H1 (cell line): ENCODE data around the gene RTTN. TPM values are rescaled to one million over a fixed set of nuclear protein-coding genes. Genes with fewer than 3 reads are reported as not detected.

ENCODE experiments used
- CTCF ChIA-PET: fragments of 300-600 bp; sonication (Branson Sonifier 250); formaldehyde crosslinking; loops from one replicate; lab custom pipeline; 2021; ENCODE audit not compliant: partially characterized antibody; lab: Charles Lee
- POLR2A ChIA-PET: fragments of 300-600 bp; sonication (Branson Sonifier 250); formaldehyde crosslinking; loops from one replicate; lab custom pipeline; 2021; ENCODE audit warnings: inconsistent platforms; ENCODE audit not compliant: partially characterized antibody; lab: Charles Lee
- DNase-seq, 2 experiments: peaks; one replicate each; pipeline versions ENCODE4 v3.0.0 to v3.0.0-alpha.2; 2010 to 2022; ENCODE audit warnings: low spot score in 2 of 2, low read depth in 1 of 2, mixed read lengths in 1 of 2
- FAIRE-seq: peaks from 2 replicates; lab custom pipeline; 2011; peaks lifted over from hg19 to GRCh38; lab: Jason Lieb, UNC
- H2AFZ ChIP-seq: 2 replicates; pipeline ENCODE4 v1.8.1; 2012; ENCODE audit warnings: low read length, inconsistent platforms
- H2AK5ac ChIP-seq: 2 replicates; pipeline ENCODE4 v1.6.1; 2013; ENCODE audit warnings: low read depth, low read length
- H2BK120ac ChIP-seq: replicated peaks from 2 replicates; pipeline ENCODE3; 2013; ENCODE audit warnings: low read depth, low read length, inconsistent platforms
- H2BK12ac ChIP-seq: 2 replicates; pipeline ENCODE4 v1.6.1; 2013; ENCODE audit warnings: low read depth, low read length
- H2BK15ac ChIP-seq: 2 replicates; pipeline ENCODE4 v1.6.1; 2013; ENCODE audit warnings: low read length
- H2BK20ac ChIP-seq: 2 replicates; pipeline ENCODE4 v1.6.1; 2013; ENCODE audit warnings: low read length
- H2BK5ac ChIP-seq: 2 replicates; pipeline ENCODE4 v1.6.1; 2013; ENCODE audit warnings: low read depth, low read length
- H3K14ac ChIP-seq: 2 replicates; pipeline ENCODE4 v1.6.1; 2013; ENCODE audit warnings: inconsistent platforms; ENCODE audit not compliant: insufficient read length
- H3K18ac ChIP-seq: 2 replicates; pipeline ENCODE4 v1.6.1; 2013; ENCODE audit warnings: low read length; ENCODE audit errors: extremely low read depth
- H3K23ac ChIP-seq: 2 replicates; pipeline ENCODE4 v1.6.1; 2013; ENCODE audit warnings: inconsistent platforms; ENCODE audit not compliant: insufficient read length
- H3K23me2 ChIP-seq: 2 replicates; pipeline ENCODE4 v1.6.1; 2013; ENCODE audit warnings: low read depth, low read length
- H3K27ac ChIP-seq: 2 replicates; pipeline ENCODE4 v1.6.1; 2011; ENCODE audit warnings: low read depth, low read length, inconsistent platforms
- H3K27me3 ChIP-seq, 4 experiments: replicated peaks in 1 of 4; 1 replicate in 1 of 4; 2 replicates in 3 of 4; pipeline versions ENCODE4 v1.6.1 to v1.8.1; 2011 to 2013; ENCODE audit warnings: low read length in 3 of 4, mild to moderate bottlenecking in 3 of 4, inconsistent platforms in 2 of 4, mixed read lengths in 2 of 4, moderate library complexity in 1 of 4; ENCODE audit not compliant: control insufficient read depth in 3 of 4, insufficient read depth in 3 of 4; ENCODE audit errors: extremely low read depth in 1 of 4
- H3K36me3 ChIP-seq, 4 experiments: 2 replicates each; pipeline versions ENCODE4 v1.6.1 to v1.8.1; 2011 to 2013; ENCODE audit warnings: mild to moderate bottlenecking in 4 of 4, low read length in 3 of 4, moderate library complexity in 2 of 4, control low read depth in 1 of 4, inconsistent platforms in 1 of 4; ENCODE audit not compliant: insufficient read depth in 4 of 4, control insufficient read depth in 2 of 4
- H3K4ac ChIP-seq: replicated peaks from 2 replicates; pipeline ENCODE3; 2013; ENCODE audit warnings: low read length, low read depth, mixed read lengths, inconsistent platforms; ENCODE audit not compliant: insufficient read length
- H3K4me1 ChIP-seq, 4 experiments: replicated peaks in 1 of 4; 1 replicate in 1 of 4; 2 replicates in 3 of 4; pipeline versions ENCODE4 v1.6.1 to v1.8.1; 2011 to 2013; ENCODE audit warnings: low read length in 3 of 4, inconsistent platforms in 2 of 4, mixed read lengths in 1 of 4; ENCODE audit not compliant: insufficient read depth in 4 of 4, control insufficient read depth in 3 of 4
- H3K4me2 ChIP-seq, 2 experiments: 2 replicates each; pipeline versions ENCODE4 v1.6.1 to v1.8.1; 2011 to 2013; ENCODE audit warnings: low read depth in 2 of 2, low read length in 2 of 2, control low read depth in 1 of 2, inconsistent platforms in 1 of 2, mild to moderate bottlenecking in 1 of 2; ENCODE audit not compliant: insufficient read depth in 1 of 2
- H3K4me3 ChIP-seq, 4 experiments: fragments of 200-600, 300-600 bp in 1 of 4; sonication (generic), shearing (Covaris generic), sonication (Bioruptor Twin) in 1 of 4; 2 replicates each; pipeline versions ENCODE4 v1.5.1 to v1.8.1; 2011 to 2016; ENCODE audit warnings: low read length in 4 of 4, low read depth in 3 of 4, control low read depth in 2 of 4, inconsistent platforms in 2 of 4, mild to moderate bottlenecking in 2 of 4, mixed read lengths in 1 of 4, moderate library complexity in 1 of 4; ENCODE audit not compliant: insufficient read depth in 2 of 4; ENCODE audit errors: extremely low read depth in 1 of 4
- H3K56ac ChIP-seq: replicated peaks from 2 replicates; pipeline ENCODE3; 2013; ENCODE audit warnings: low read depth, mild to moderate bottlenecking, mixed read lengths, low read length, inconsistent platforms; ENCODE audit not compliant: insufficient read length
- H3K79me1 ChIP-seq: 2 replicates; pipeline ENCODE4 v1.6.1; 2013; ENCODE audit warnings: low read depth, low read length, control low read depth
- H3K79me2 ChIP-seq, 2 experiments: 2 replicates each; pipeline versions ENCODE4 v1.6.1 to v1.8.1; 2012 to 2013; ENCODE audit warnings: low read length in 2 of 2, mild to moderate bottlenecking in 2 of 2, inconsistent platforms in 1 of 2; ENCODE audit not compliant: insufficient read depth in 2 of 2, control insufficient read depth in 1 of 2
- H3K9ac ChIP-seq, 4 experiments: replicated peaks in 1 of 4; 1 replicate in 1 of 4; 2 replicates in 3 of 4; pipeline versions ENCODE4 v1.6.1 to v1.8.1; 2011 to 2013; ENCODE audit warnings: low read depth in 3 of 4, low read length in 3 of 4, control low read depth in 2 of 4, mild to moderate bottlenecking in 2 of 4, moderate library complexity in 2 of 4, inconsistent platforms in 1 of 4; ENCODE audit errors: extremely low read depth in 1 of 4
- H3K9me3 ChIP-seq, 2 experiments: 2 replicates each; pipeline versions ENCODE4 v1.6.1 to v1.8.1; 2012 to 2013; ENCODE audit warnings: mild to moderate bottlenecking in 2 of 2, moderate library complexity in 2 of 2, control low read depth in 1 of 2, inconsistent platforms in 1 of 2, low read depth in 1 of 2, low read length in 1 of 2, mixed read lengths in 1 of 2; ENCODE audit not compliant: insufficient read depth in 2 of 2
- H4K20me1 ChIP-seq, 2 experiments: replicated peaks in 1 of 2; 2 replicates each; pipeline versions ENCODE3 to v1.8.1; 2011 to 2013; ENCODE audit warnings: inconsistent platforms in 2 of 2, low read length in 2 of 2, mild to moderate bottlenecking in 1 of 2; ENCODE audit not compliant: insufficient read depth in 2 of 2, control insufficient read depth in 1 of 2
- H4K5ac ChIP-seq: 2 replicates; pipeline ENCODE4 v1.6.1; 2013; ENCODE audit warnings: low read length, low read depth, mixed read lengths, inconsistent platforms; ENCODE audit not compliant: insufficient read length
- H4K8ac ChIP-seq: 2 replicates; pipeline ENCODE4 v1.8.0; 2013; ENCODE audit warnings: mild to moderate bottlenecking, moderate library complexity, low read length, inconsistent platforms; ENCODE audit not compliant: insufficient read depth; ENCODE audit errors: extremely low read depth
- H4K91ac ChIP-seq: replicated peaks from 2 replicates; pipeline ENCODE3; 2013; ENCODE audit warnings: low read length, mixed read lengths, inconsistent platforms; ENCODE audit not compliant: insufficient read length
- ATF3 ChIP-seq: IDR thresholded peaks from 2 replicates; pipeline ENCODE4 v1.6.1; 2011; ENCODE audit warnings: low read depth, mild to moderate bottlenecking, low read length; ENCODE audit not compliant: insufficient read depth
- CEBPB ChIP-seq: IDR thresholded peaks from 2 replicates; pipeline ENCODE4 v1.6.1; 2012; ENCODE audit warnings: low read depth, low read length
- JUND ChIP-seq: IDR thresholded peaks from 2 replicates; pipeline ENCODE4 v1.6.1; 2011; ENCODE audit warnings: mild to moderate bottlenecking, improper control_type of control experiment, low read length
- PHF8 ChIP-seq: fragments of 200-600 bp; sonication (generic); conservative IDR thresholded peaks from 2 replicates; pipeline ENCODE4 v1.7.1; 2012; ENCODE audit warnings: low read depth, mild to moderate bottlenecking, inconsistent platforms, low read length, moderate library complexity
- RNF2 ChIP-seq: fragments of 200-900, 300-1000 bp; sonication (generic); IDR thresholded peaks from 2 replicates; pipeline ENCODE4 v1.7.1; 2016; ENCODE audit warnings: borderline replicate concordance, low read depth, mild to moderate bottlenecking, antibody characterized with exemption, low read length; ENCODE audit not compliant: poor library complexity, severe bottlenecking; ENCODE audit errors: missing control alignments
- SIN3A ChIP-seq, 2 experiments: IDR thresholded peaks in 1 of 2; conservative IDR thresholded peaks in 1 of 2; 2 replicates each; pipeline ENCODE4 v1.6.1; 2011 to 2012; ENCODE audit warnings: low read length in 2 of 2, improper control_type of control experiment in 1 of 2, low read depth in 1 of 2, mild to moderate bottlenecking in 1 of 2
- TCF12 ChIP-seq: IDR thresholded peaks from 2 replicates; pipeline ENCODE4 v1.6.1; 2011; ENCODE audit warnings: low read depth, mild to moderate bottlenecking, low read length
- USF2 ChIP-seq: IDR thresholded peaks from 2 replicates; pipeline ENCODE4 v1.6.1; 2011; ENCODE audit warnings: low read length, improper control_type of control experiment
- YY1 ChIP-seq: IDR thresholded peaks from 2 replicates; pipeline ENCODE4 v1.6.1; 2011; ENCODE audit warnings: low read depth, mild to moderate bottlenecking, low read length
- polyA plus RNA-seq, 7 experiments: library from polyadenylated mRNA; depleted of rRNA in 3 of 7; stranded (reverse) in 5 of 7; unstranded in 2 of 7; fragments of >200 nt in 5 of 7; fragments of 200-250 nt in 2 of 7; gene quantifications; 1 replicate in 5 of 7; 2 replicates in 1 of 7; 4 replicates in 1 of 7; pipeline versions ENCODE4 v1.2.1 to v1.2.3, GENCODE V29; 2011 to 2013; ENCODE audit warnings: missing spikeins in 2 of 7, mixed read lengths in 2 of 7
- total RNA-seq: library from RNA; stranded (reverse); fragmentation: NEBNext Ultra II Directional; extraction: Animal tissue kit (Norgen Biotek cat#: 25700); gene quantifications from 2 replicates; pipeline ENCODE4 v1.2.1, GENCODE V29; 2021

Gene RTTN
- total and polyA plus RNA-seq, 2 of the 8 experiments (the other 6 are each of a cell fraction or from before 2014, with no cell fraction given) = 9.1 to 21.4 TPM

- Histone ChIP-seq H3K23me2 (no peaks in the 10 kb centered on the region), H2AFZ (no peak overlapping the region), H3K4me1 (no peaks in the 10 kb centered on the region), H3K9me3 (no peaks in the 10 kb centered on the region), H3K18ac (no peak overlapping the region), H3K79me1 (no peaks in the 10 kb centered on the region; the same call in 1 of the 2 replicates), H2BK12ac (no peak overlapping the region), H2BK15ac (no peak overlapping the region), H3K4me3 (no peak overlapping the region), H2BK5ac (no peak overlapping the region), H3K14ac (no peak overlapping the region), H2AK5ac (no peak overlapping the region), H3K36me3 (peaks cover 0 to 5% (median 1%) of the 10 kb centered on the region in 4 experiments; a peak in 2 of 8 replicates), H3K56ac (no peak overlapping the region), H3K9ac (no peak overlapping the region), H2BK120ac (no peak overlapping the region), H3K27ac (no peak overlapping the region), H3K4me2 (no peak overlapping the region), H3K27me3 (no peaks in the 10 kb centered on the region), H4K8ac (no peak overlapping the region), H2BK20ac (no peak overlapping the region), H3K23ac (no peak overlapping the region), H3K4ac (no peak overlapping the region), H4K5ac (no peak overlapping the region), H4K91ac (no peak overlapping the region), H4K20me1 (no peaks in the 10 kb centered on the region), H3K79me2 (no peaks in the 10 kb centered on the region)
- DNase-seq (no peak), FAIRE-seq (no peak)
- ChIA-PET CTCF (no interaction called here), POLR2A (no interaction called here)
- TF ChIP-seq PHF8 = no peak
- TF ChIP-seq CEBPB = no peak
- no peak for TF ChIP-seq SIN3A (conservative IDR thresholded peaks at IDR 0.05 in 1 of 2, IDR thresholded peaks at IDR 0.05 in 1 of 2; ENCODE audit: low read depth in 1 of 2, low read length in 2 of 2)
- TF ChIP-seq RNF2 = no peak
- TF ChIP-seq TCF12 = no peak
- no peak for TF ChIP-seq USF2
- no peak for TF ChIP-seq ATF3
- no peak for TF ChIP-seq JUND
- no peak for TF ChIP-seq YY1
Observed at GRCh38 chr18:70181725-70182124, 23.8 kb downstream of the RTTN start.
